Mesendoderm (in vitro differentiated cells): ENCODE results near the gene PEBP1.

Source experiments
- DNase-seq: peaks from one replicate; pipeline ENCODE4 v3.0.0; 2013
- H2AK5ac ChIP-seq: 2 replicates; pipeline ENCODE4 v1.6.1; 2013; ENCODE audit warnings: low read length, inconsistent platforms
- H2BK120ac ChIP-seq: 2 replicates; pipeline ENCODE4 v1.6.1; 2013; ENCODE audit warnings: low read depth, mild to moderate bottlenecking, low read length, moderate library complexity, mixed read lengths
- H2BK15ac ChIP-seq: replicated peaks from 2 replicates; pipeline ENCODE4 v1.6.1; 2013; ENCODE audit warnings: low read depth, mild to moderate bottlenecking, moderate library complexity
- H2BK5ac ChIP-seq: 2 replicates; pipeline ENCODE4 v1.6.1; 2013; ENCODE audit warnings: low read length, inconsistent platforms
- H3K18ac ChIP-seq: 2 replicates; pipeline ENCODE4 v1.6.1; 2013; ENCODE audit warnings: mild to moderate bottlenecking, low read length, mixed read lengths
- H3K23ac ChIP-seq: one replicate; pipeline ENCODE4 v1.6.1; 2013; ENCODE audit warnings: low read length
- H3K27ac ChIP-seq: 2 replicates; pipeline ENCODE4 v1.5.1; 2013; ENCODE audit warnings: low read depth, mild to moderate bottlenecking, inconsistent platforms, low read length, moderate library complexity
- H3K27me3 ChIP-seq: 2 replicates; pipeline ENCODE4 v1.6.1; 2013; ENCODE audit warnings: low read length, control low read depth, mild to moderate bottlenecking, inconsistent platforms; ENCODE audit not compliant: insufficient read depth, poor library complexity
- H3K36me3 ChIP-seq: 2 replicates; pipeline ENCODE4 v1.6.1; 2013; ENCODE audit warnings: low read length, inconsistent platforms; ENCODE audit not compliant: control insufficient read depth, insufficient read depth
- H3K4ac ChIP-seq: one replicate; pipeline ENCODE4 v1.6.1; 2013; ENCODE audit warnings: low read depth, mild to moderate bottlenecking, low read length, moderate library complexity
- H3K4me1 ChIP-seq: 2 replicates; pipeline ENCODE4 v1.6.1; 2013; ENCODE audit warnings: low read depth, low read length, inconsistent platforms; ENCODE audit not compliant: control insufficient read depth
- H3K4me2 ChIP-seq: 2 replicates; pipeline ENCODE4 v1.6.1; 2013; ENCODE audit warnings: low read length
- H3K4me3 ChIP-seq: 2 replicates; pipeline ENCODE4 v1.5.1; 2013; ENCODE audit warnings: mild to moderate bottlenecking, low read length
- H3K56ac ChIP-seq: one replicate; pipeline ENCODE4 v1.6.1; 2013; ENCODE audit warnings: low read length
- H3K79me1 ChIP-seq: 2 replicates; pipeline ENCODE4 v1.6.1; 2013; ENCODE audit warnings: low read length, inconsistent platforms
- H3K79me2 ChIP-seq: 2 replicates; pipeline ENCODE4 v1.6.1; 2013; ENCODE audit warnings: mild to moderate bottlenecking, low read length; ENCODE audit not compliant: control insufficient read depth, insufficient read depth
- H3K9ac ChIP-seq: 2 replicates; pipeline ENCODE4 v1.6.1; 2013; ENCODE audit warnings: low read length, inconsistent platforms
- H4K5ac ChIP-seq: one replicate; pipeline ENCODE4 v1.6.1; 2013; ENCODE audit warnings: low read length
- H4K8ac ChIP-seq: one replicate; pipeline ENCODE4 v1.6.1; 2013; ENCODE audit warnings: low read depth, mild to moderate bottlenecking, control low read depth, low read length, moderate library complexity
- WGBS: extraction: QIAGEN DNeasy Blood & Tissue Kit; methylation state at CpG from one replicate; pipeline ENCODE4 v1.1.7; 2013; ENCODE audit warnings: low lambda C conversion rate, missing lambda C conversion rate; ENCODE audit not compliant: insufficient coverage; ENCODE audit errors: extremely low coverage; 5-methylcytosine and 5-hydroxymethylcytosine counted together

The PEBP1 gene

DNA sequence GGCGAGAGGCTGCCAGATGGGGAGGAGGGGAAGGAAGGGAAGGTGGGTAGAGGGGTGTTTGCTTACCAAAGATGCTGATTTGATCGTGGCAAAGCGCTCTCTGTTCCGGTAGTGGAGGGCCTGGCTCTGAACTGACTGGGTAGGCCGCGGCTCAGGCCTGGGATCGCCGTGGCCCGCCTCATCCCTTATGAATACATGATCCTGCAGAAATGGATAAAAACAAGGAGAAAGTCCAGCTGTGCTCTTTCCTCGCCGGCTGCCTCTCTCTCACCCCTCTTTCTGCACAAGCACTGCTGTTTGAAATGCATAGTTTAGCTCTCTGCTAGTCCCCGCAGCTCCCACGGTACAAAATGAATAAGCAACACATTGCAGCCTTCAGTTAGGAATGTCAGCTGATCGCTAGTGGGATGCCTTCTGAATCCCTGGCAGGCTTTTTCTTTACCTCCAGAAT lies 53.8 kb downstream of the PEBP1 start:
- H3K79me1 ChIP-seq, result no peaks in the 10 kb centered on the region
- WGBS, result no CpG with 5 or more reads among the region's 14 CpGs
- no peak overlapping the region for H4K8ac ChIP-seq
- no peak overlapping the region for H2BK15ac ChIP-seq
- no peaks in the 10 kb centered on the region for H3K27me3 ChIP-seq
- no peak overlapping the region for H2BK5ac ChIP-seq
- DNase-seq, result peak; percentile 64
- H3K56ac ChIP-seq, result peak overlapping the region; percentile 88
- no peak overlapping the region for H3K27ac ChIP-seq
- H3K4me3 ChIP-seq, result no peak overlapping the region
- no peaks in the 10 kb centered on the region for H3K79me2 ChIP-seq
- H2AK5ac ChIP-seq, result no peak overlapping the region
- peak overlapping the region; percentile 4 for H3K4me2 ChIP-seq
- no peak overlapping the region for H3K4ac ChIP-seq
- H3K23ac ChIP-seq, result peak overlapping the region; percentile 32
- H3K18ac ChIP-seq, result no peak overlapping the region
- H3K9ac ChIP-seq, result peak overlapping the region; percentile 52
- H3K4me1 ChIP-seq, result no peaks in the 10 kb centered on the region
- H4K5ac ChIP-seq, result no peak overlapping the region
- no peak overlapping the region for H2BK120ac ChIP-seq
- no peaks in the 10 kb centered on the region for H3K36me3 ChIP-seq

GRCh38 chr12:118190266-118190665 lies 54.3 kb downstream of the PEBP1 start:
- no peak overlapping the region for H3K18ac ChIP-seq
- H2BK120ac ChIP-seq, result no peak overlapping the region
- peak overlapping the region; percentile 12 for H3K56ac ChIP-seq
- no peak overlapping the region for H3K23ac ChIP-seq
- no peak overlapping the region for H2BK15ac ChIP-seq
- H3K79me1 ChIP-seq, result no peaks in the 10 kb centered on the region
- no peak overlapping the region for H4K5ac ChIP-seq
- no peaks in the 10 kb centered on the region for H3K79me2 ChIP-seq
- H2AK5ac ChIP-seq, result no peak overlapping the region
- H3K4me3 ChIP-seq, result no peak overlapping the region
- no peak overlapping the region for H3K4me2 ChIP-seq
- no peaks in the 10 kb centered on the region for H3K4me1 ChIP-seq
- DNase-seq, result peak; percentile 8
- H3K4ac ChIP-seq, result no peak overlapping the region
- H4K8ac ChIP-seq, result no peak overlapping the region
- H3K9ac ChIP-seq, result no peak overlapping the region
- H3K36me3 ChIP-seq, result no peaks in the 10 kb centered on the region
- H3K27ac ChIP-seq, result no peak overlapping the region
- no peaks in the 10 kb centered on the region for H3K27me3 ChIP-seq
- H2BK5ac ChIP-seq, result no peak overlapping the region
- WGBS, result no CpG with 5 or more reads among the region's 11 CpGs

- Histone ChIP-seq H3K4me3 (no peak overlapping the region), H3K79me2 (no peaks in the 10 kb centered on the region), H3K4me2 (no peak overlapping the region), H4K5ac (no peak overlapping the region), H3K56ac (no peak overlapping the region), H2BK5ac (no peak overlapping the region), H2AK5ac (no peak overlapping the region), H3K4me1 (no peaks in the 10 kb centered on the region), H3K27me3 (no peaks in the 10 kb centered on the region), H3K79me1 (no peaks in the 10 kb centered on the region), H3K27ac (no peak overlapping the region), H4K8ac (no peak overlapping the region), H2BK120ac (no peak overlapping the region), H3K23ac (no peak overlapping the region), H3K4ac (no peak overlapping the region), H3K9ac (no peak overlapping the region), H3K36me3 (no peaks in the 10 kb centered on the region), H2BK15ac (no peak overlapping the region), H3K18ac (no peak overlapping the region)
- no peak for DNase-seq
- WGBS, result no CpG with 5 or more reads among the region's 5 CpGs
These were observed 57.6 kb downstream of the PEBP1 start for GRCh38 chr12:118193477-118193876.

GRCh38 chr12:118193958-118194357 lies 58.0 kb downstream of the PEBP1 start:
- H3K4me3 ChIP-seq, result no peak overlapping the region
- no peaks in the 10 kb centered on the region for H3K79me1 ChIP-seq
- no peak overlapping the region for H3K4ac ChIP-seq
- WGBS, result no CpG with 5 or more reads among the region's 6 CpGs
- no peak overlapping the region for H3K18ac ChIP-seq
- H3K27ac ChIP-seq, result no peak overlapping the region
- H2BK120ac ChIP-seq, result no peak overlapping the region
- no peaks in the 10 kb centered on the region for H3K79me2 ChIP-seq
- no peaks in the 10 kb centered on the region for H3K36me3 ChIP-seq
- no peaks in the 10 kb centered on the region for H3K27me3 ChIP-seq
- no peak for DNase-seq
- H2BK5ac ChIP-seq, result no peak overlapping the region
- no peak overlapping the region for H2AK5ac ChIP-seq
- H2BK15ac ChIP-seq, result no peak overlapping the region
- H3K4me2 ChIP-seq, result no peak overlapping the region
- H4K5ac ChIP-seq, result no peak overlapping the region
- H3K9ac ChIP-seq, result no peak overlapping the region
- H3K23ac ChIP-seq, result no peak overlapping the region
- H3K56ac ChIP-seq, result no peak overlapping the region
- H3K4me1 ChIP-seq, result no peaks in the 10 kb centered on the region
- H4K8ac ChIP-seq, result no peak overlapping the region
